Upper lobe of left lung (tissue), 6 donors: Measurements from ENCODE around the gene CAMTA2. TPM values are rescaled to one million over a fixed set of nuclear protein-coding genes. Genes with fewer than 3 reads are reported as not detected.

Experiments used
- ATAC-seq, 2 donors: fragments of 200-7000 bp; cut with Tn5 transposase; one replicate each; pipeline ENCODE4 v1.9.1; 2022; ENCODE audit warnings: mild to moderate bottlenecking in 2 of 2, moderate library complexity in 2 of 2; ENCODE audit not compliant: low FRiP score in 2 of 2
- DNase-seq, 2 donors: peaks; one replicate each; pipeline ENCODE4 v3.0.0-alpha.2; 2019 to 2020
- H3K27ac ChIP-seq, 4 donors: fragments of 200-600 bp; sonication (generic); one replicate each; pipeline ENCODE4 v1.5.1; 2016 to 2019
- H3K27me3 ChIP-seq, 4 donors: fragments of 200-600 bp; sonication (generic); one replicate each; pipeline ENCODE4 v1.5.1; 2017 to 2019
- H3K36me3 ChIP-seq, 4 donors: fragments of 200-600 bp; sonication (generic); one replicate each; pipeline ENCODE4 v1.5.1; 2016 to 2019
- H3K4me1 ChIP-seq, 4 donors: fragments of 200-600 bp; sonication (generic); one replicate each; pipeline ENCODE4 v1.5.1; 2018 to 2019
- H3K4me3 ChIP-seq, 4 donors: fragments of 200-600 bp; sonication (generic); one replicate each; pipeline ENCODE4 v1.5.1; 2017 to 2019; ENCODE audit warnings: mild to moderate bottlenecking in 2 of 4, moderate library complexity in 1 of 4
- H3K9me3 ChIP-seq, 4 donors: fragments of 200-600 bp; sonication (generic); one replicate each; pipeline ENCODE4 v1.5.1; 2018 to 2019
- CTCF ChIP-seq, 6 experiments: fragments of 450-650 bp in 4 of 6; fragments of 200-600 bp in 2 of 6; sonication (generic) in 2 of 6; IDR thresholded peaks; one replicate each; pipeline ENCODE4 v1.5.1; 2016 to 2019; ENCODE audit warnings: antibody characterized with exemption in 6 of 6
- EP300 ChIP-seq, 4 donors: sonication (generic); formaldehyde crosslinking; IDR thresholded peaks; one replicate each; pipeline ENCODE4 v1.5.1; 2017; ENCODE audit warnings: antibody characterized with exemption in 4 of 4, control low read depth in 2 of 4
- POLR2A ChIP-seq, 4 donors: fragments of 450-650 bp; IDR thresholded peaks; one replicate each; pipeline ENCODE4 v1.5.1; 2016 to 2017; ENCODE audit warnings: antibody characterized with exemption in 4 of 4, mild to moderate bottlenecking in 2 of 4
- POLR2AphosphoS5 ChIP-seq, 2 donors: sonication (generic); formaldehyde crosslinking; IDR thresholded peaks; one replicate each; pipeline ENCODE4 v1.5.1; 2017; ENCODE audit warnings: antibody characterized with exemption in 2 of 2
- WGBS, 2 donors: methylation state at CpG; one replicate each; pipeline ENCODE4 v1.1.5; 2017 to 2018; 5-methylcytosine and 5-hydroxymethylcytosine counted together
- total RNA-seq, 6 donors: library from RNA; depleted of rRNA in 4 of 6; stranded (reverse); fragments of >200 nt in 4 of 6; gene quantifications; one replicate each; pipeline versions ENCODE4 v1.1.0 to v1.2.1, GENCODE V29; 2016 to 2021
- donor health status: DM: no; HTN: no; CAD: no; lungs with moderate emphysema.
- donor health status: DM: no; HTN: yes; CAD: no; lungs with severe emphysema.

The CAMTA2 gene
- total RNA-seq, 6 donors from 2014 or later, result 27.1 to 162 (median 50.8) TPM

- H3K9me3 ChIP-seq, result no peaks in the 10 kb centered on the region
- H3K4me3 ChIP-seq, result peak overlapping the region; percentile 49 to 100 (median 96)
- no peaks in the 10 kb centered on the region for H3K27me3 ChIP-seq
- H3K4me1 ChIP-seq, result peaks cover 35 to 47% (median 41%) of the 10 kb centered on the region in 4 donors
- peak; percentile 6 to 51 for TF ChIP-seq POLR2AphosphoS5 (IDR thresholded peaks at IDR 0.05)
- TF ChIP-seq POLR2A (IDR thresholded peaks at IDR 0.05), result peak in 1 of 4 donors; percentile 55
- peak in 2 of 6 experiments; percentile 16 to 17 for TF ChIP-seq CTCF (IDR thresholded peaks at IDR 0.05)
- TF ChIP-seq EP300 (IDR thresholded peaks at IDR 0.05), result no peak
- WGBS, 2 donors, result 0 to 3% methylated on average over 5 to 18 of the region's 75 CpGs
- H3K27ac ChIP-seq, result peak overlapping the region; percentile 97 to 100 (median 98)
- DNase-seq, result peak; percentile 89 to 94
- ATAC-seq, result peak; percentile 35 to 72
- peaks cover 2 to 20% (median 15%) of the 10 kb centered on the region in 4 donors for H3K36me3 ChIP-seq
Observed at GRCh38 chr17:4949321-4950074, 38.0 kb downstream of the CAMTA2 start.

- DNase-seq, result peak; percentile 88 to 97
- peaks cover 40 to 52% (median 46%) of the 10 kb centered on the region in 4 donors for H3K4me1 ChIP-seq
- H3K9me3 ChIP-seq, result no peaks in the 10 kb centered on the region
- peak overlapping the region; percentile 97 to 100 (median 98) for H3K27ac ChIP-seq
- H3K27me3 ChIP-seq, result no peaks in the 10 kb centered on the region
- TF ChIP-seq POLR2A (IDR thresholded peaks at IDR 0.05) (peak in 3 of 4 donors; percentile 11 to 72 (median 38)), EP300 (IDR thresholded peaks at IDR 0.05) (no peak), CTCF (IDR thresholded peaks at IDR 0.05) (peak in 2 of 6 experiments; percentile 13 to 16), POLR2AphosphoS5 (IDR thresholded peaks at IDR 0.05) (peak in 1 of 2 donors; percentile 59)
- 0 to 1% methylated on average over 29 to 38 of the region's 40 CpGs for WGBS, 2 donors
- ATAC-seq, result peak; percentile 87
- peak overlapping the region; percentile 49 to 100 (median 96) for H3K4me3 ChIP-seq
- peaks cover 2 to 26% (median 20%) of the 10 kb centered on the region in 4 donors for H3K36me3 ChIP-seq
Observed at GRCh38 chr17:4948931-4949320, 38.5 kb downstream of the CAMTA2 start.

- H3K27me3 ChIP-seq, result no peaks in the 10 kb centered on the region
- peak within 1 kb of the TSS; percentile 95 to 100 (median 97) for H3K4me3 ChIP-seq
- DNase-seq (peak; percentile 94), ATAC-seq (peak; percentile 85 to 91)
- no peaks in the 10 kb centered on the region for H3K9me3 ChIP-seq
- TF ChIP-seq EP300 (IDR thresholded peaks at IDR 0.05) (peak in 1 of 4 donors; percentile 13), POLR2A (IDR thresholded peaks at IDR 0.05) (peak; percentile 74 to 96 (median 84)), CTCF (IDR thresholded peaks at IDR 0.05) (peak in 1 of 6 experiments; percentile 12), POLR2AphosphoS5 (IDR thresholded peaks at IDR 0.05) (peak; percentile 78 to 79)
- peaks cover 44 to 58% (median 51%) of the 10 kb centered on the region in 4 donors for H3K4me1 ChIP-seq
- 0 to 1% methylated on average over 8 to 15 of the region's 59 CpGs for WGBS, 2 donors
- H3K27ac ChIP-seq, result peak within 1 kb of the TSS; percentile 97 to 100 (median 98)
- H3K36me3 ChIP-seq, result peaks cover 3 to 32% (median 25%) of the 10 kb centered on the region in 4 donors
Observed at GRCh38 chr17:4948166-4948930, 39.1 kb downstream of the CAMTA2 start, which contains the start of gene PFN1. PFN1 (minus strand) TSS chr17:4948530; CDS start chr17:4948394, 136 bp downstream.

GRCh38 chr17:4947411-4948165, 39.9 kb downstream of the CAMTA2 start:
- TF ChIP-seq EP300 (IDR thresholded peaks at IDR 0.05), result no peak
- peak; percentile 10 to 32 for TF ChIP-seq POLR2AphosphoS5 (IDR thresholded peaks at IDR 0.05)
- TF ChIP-seq CTCF (IDR thresholded peaks at IDR 0.05), result no peak
- TF ChIP-seq POLR2A (IDR thresholded peaks at IDR 0.05), result no peak
- peaks cover 47 to 66% (median 55%) of the 10 kb centered on the region in 4 donors for H3K4me1 ChIP-seq
- peak overlapping the region; percentile 97 to 100 (median 98) for H3K27ac ChIP-seq
- DNase-seq (peak; percentile 62 to 94), ATAC-seq (peak; percentile 41 to 57)
- peaks cover 7 to 39% (median 33%) of the 10 kb centered on the region in 4 donors for H3K36me3 ChIP-seq
- peak overlapping the region; percentile 95 to 100 (median 97) for H3K4me3 ChIP-seq
- 1 to 3% methylated on average over 6 to 38 of the region's 56 CpGs for WGBS, 2 donors
- H3K27me3 ChIP-seq, result no peaks in the 10 kb centered on the region
- H3K9me3 ChIP-seq, result no peaks in the 10 kb centered on the region
